Subcutaneous adipose tissue (tissue), 4 donors: ENCODE data around the gene CARD9. TPM values are rescaled to one million over a fixed set of nuclear protein-coding genes. Genes with fewer than 3 reads are reported as not detected.

Source experiments
- total RNA-seq, 4 donors: library from RNA; depleted of rRNA; stranded (reverse); fragments of >200 nt; gene quantifications; one replicate each; pipeline ENCODE4 v1.1.0, GENCODE V29; 2016
- TF ChIP-seq, protein P1 (sequence below): fragments of 450-650 bp; IDR thresholded peaks from one replicate; pipeline ENCODE4 v1.5.1; 2016; ENCODE audit warnings: low read depth, mild to moderate bottlenecking, control low read depth, antibody characterized with exemption, moderate library complexity

The CARD9 gene
- total RNA-seq, 4 donors from 2014 or later: 0.75 to 6.5 (median 3.3) TPM

DNA sequence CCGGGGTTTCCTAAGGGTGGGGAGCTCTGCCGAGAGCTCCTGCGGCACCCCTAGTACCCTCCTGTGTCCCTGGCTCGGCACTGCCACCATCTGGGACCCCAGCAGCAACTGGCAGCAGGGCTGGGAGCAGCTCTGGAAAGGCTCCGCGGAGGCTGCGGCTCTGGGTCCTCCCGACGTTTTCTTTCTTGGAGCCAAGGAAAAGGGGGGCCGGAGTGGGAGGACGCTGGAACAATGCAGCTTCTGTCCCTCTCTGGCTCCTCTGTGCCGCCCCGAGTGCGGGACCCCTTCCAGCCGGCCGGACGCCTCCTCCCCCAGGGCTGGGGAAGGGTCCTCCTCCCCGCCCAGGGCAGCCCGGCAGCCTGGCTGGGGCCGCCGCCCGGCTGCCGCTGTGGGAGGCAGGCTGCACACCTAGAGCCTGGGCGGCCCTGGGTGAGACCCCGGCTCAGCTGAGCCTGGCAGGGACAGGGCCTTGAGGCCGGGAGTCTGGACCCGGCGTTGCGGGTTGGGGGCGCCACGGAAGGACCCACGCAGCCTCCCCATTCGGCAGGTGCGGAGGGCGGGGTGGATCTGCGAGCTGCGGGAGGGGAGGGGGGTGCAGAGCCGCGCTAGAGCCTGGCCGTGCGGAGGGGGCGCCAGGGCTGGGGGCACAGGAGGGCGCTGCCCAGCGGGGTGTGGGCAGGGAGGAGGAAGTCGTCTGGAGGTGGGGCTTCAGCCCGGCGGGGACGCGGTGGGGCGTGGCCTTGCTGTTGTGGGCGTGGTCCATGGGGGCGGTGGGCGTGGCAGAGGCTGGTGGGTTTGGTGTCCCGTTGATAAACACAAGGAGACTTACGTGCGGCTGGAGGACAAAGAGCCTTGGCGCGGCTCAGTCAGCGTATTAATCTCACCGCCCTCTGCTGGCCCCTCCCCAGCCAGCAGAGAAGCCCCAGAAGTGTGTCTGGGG, 31.0 kb downstream of the CARD9 start:
- TF ChIP-seq, protein P1, sequence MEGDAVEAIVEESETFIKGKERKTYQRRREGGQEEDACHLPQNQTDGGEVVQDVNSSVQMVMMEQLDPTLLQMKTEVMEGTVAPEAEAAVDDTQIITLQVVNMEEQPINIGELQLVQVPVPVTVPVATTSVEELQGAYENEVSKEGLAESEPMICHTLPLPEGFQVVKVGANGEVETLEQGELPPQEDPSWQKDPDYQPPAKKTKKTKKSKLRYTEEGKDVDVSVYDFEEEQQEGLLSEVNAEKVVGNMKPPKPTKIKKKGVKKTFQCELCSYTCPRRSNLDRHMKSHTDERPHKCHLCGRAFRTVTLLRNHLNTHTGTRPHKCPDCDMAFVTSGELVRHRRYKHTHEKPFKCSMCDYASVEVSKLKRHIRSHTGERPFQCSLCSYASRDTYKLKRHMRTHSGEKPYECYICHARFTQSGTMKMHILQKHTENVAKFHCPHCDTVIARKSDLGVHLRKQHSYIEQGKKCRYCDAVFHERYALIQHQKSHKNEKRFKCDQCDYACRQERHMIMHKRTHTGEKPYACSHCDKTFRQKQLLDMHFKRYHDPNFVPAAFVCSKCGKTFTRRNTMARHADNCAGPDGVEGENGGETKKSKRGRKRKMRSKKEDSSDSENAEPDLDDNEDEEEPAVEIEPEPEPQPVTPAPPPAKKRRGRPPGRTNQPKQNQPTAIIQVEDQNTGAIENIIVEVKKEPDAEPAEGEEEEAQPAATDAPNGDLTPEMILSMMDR: no peak

DNA sequence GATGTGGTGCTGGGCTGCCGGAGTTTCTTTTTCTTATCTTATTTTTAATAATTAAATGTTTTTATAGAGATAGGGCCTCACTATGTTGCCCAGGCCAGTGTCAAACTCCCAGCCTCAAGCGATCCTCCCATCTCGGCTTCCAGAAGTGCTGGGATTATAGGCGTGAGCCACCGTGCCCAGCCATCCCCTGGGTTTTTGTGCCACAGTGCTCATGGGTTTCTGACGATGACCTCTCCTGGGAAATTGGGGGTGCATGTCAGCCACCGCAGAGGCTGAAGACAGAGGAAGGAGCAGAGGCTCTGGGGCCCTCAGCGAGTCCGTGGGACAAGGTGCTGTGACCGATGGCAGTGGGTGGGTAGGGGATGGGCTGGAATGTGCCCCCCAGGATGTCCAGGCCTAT, 31.7 kb downstream of the CARD9 start:
- TF ChIP-seq, protein P1: no peak

DNA sequence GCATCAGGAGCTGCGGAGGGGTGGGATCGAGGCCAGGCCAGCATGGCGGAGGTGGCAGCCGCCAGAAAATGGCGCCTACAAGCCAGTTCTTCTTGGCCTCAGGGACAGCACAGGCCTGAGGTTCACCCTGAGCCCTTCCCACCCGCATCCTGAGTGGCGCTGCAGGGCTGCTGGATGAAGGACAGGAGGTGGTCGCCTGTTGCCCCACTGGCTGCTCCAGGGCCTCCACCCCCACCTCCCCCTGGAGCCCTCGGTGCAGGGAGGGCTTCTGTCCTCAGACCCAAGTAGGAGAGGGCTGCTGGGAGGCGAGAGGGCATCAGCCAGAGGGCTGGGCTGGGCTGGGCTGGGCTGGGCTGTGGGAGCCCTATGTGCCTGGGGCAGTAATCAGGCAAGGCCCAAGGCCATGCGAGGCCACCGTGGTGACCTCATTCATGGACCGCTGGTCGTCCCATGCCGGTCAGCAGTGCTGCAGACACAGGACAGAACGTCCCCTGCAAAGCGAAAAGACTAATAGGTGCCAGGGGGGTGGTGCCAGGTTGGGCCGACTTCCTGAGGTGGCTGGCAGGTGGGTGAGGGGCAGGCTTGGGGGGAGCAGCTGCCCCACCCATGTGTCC, 32.3 kb downstream of the CARD9 start:
- TF ChIP-seq, protein P1: no peak

DNA sequence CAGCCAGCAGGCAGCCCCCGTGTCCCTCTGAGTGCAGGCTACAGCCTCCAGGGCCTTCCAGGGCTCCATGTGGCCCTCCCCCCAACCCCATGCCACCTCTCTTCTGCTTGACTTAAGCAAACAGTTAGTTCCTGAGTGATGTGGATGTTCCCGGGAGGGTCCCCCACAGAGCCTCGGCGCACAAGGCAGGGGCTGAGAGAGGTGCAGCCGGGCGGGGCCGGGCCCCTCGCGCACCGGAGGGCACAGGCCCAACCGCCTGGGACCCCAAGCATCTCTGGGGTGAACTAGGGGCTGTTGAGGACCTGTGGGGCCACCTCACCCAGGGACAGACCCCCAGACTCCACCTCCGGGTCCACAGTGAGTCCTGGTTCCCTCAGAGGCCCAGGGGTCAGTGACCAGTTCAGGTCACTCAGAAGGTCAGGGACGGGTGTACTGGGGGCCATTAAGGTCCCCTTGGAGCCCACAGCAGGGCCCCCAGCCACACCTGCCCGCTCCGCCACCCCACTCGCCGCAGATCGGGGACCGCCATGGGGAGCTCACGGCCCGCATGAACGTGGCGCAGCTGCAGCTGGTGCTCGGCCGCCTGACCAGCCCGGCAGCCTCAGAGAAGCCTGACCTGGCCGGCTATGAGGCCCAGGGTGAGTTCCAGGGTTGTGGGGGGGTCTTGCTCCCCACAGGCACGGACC, 33.0 kb downstream of the CARD9 start:
- TF ChIP-seq, protein P1: no peak

DNA sequence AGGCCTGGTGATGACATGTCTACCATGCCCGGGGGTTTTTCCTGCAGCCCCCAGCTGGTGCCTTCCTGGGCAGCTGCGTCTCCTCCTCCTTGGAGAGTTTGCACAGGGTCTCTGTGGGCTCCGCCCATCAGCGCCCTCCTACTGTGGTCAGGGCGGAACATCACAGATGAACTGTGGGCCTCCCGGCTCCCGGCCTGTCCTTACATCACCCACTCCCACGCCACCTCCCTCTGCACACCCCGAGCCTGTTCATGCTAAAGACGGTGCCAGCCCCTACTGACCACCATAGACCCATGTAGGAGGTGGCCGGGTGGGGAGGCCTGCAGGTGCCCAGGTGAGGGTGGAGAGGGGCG, 33.5 kb downstream of the CARD9 start:
- TF ChIP-seq, protein P1: no peak

DNA sequence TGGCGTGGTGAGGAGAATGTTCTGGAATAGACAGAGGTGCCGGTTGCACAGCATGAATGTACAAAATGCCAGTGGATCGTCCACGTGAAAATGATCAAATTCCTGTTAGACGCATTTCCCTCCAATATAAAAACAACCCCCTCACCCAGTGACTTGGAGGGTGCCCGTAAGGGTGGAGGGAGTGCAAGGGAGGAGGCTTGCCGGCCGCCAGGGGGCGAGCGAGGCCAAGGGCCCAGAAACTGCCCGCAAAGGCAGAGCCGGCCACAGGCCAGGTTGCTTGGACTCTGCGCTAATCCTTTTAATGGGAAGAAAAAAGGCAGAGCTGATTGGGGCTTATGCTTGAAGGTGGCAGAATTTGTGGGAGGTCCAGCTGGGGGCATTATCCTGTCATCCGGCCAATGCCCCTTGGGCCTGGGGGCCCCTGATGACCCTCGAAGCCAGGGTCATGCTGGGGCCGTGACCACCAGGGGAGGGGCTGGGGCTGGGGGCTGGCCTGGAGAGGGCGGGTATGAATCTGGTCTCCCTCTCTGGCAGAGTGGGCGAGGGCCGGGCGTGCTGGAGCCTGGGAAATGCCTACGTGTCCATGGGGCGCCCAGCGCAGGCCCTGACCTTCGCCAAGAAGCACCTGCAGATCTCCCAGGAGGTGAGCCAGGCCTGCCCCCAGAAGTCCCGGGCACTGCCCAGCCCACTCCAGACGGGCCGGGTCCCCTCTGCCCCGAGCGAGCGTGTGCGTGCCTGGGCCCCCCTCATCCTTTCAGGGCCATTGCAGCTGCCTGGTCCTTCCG, 34.1 kb downstream of the CARD9 start:
- TF ChIP-seq, protein P1: no peak
